HCT116 (cell line): Measurements from ENCODE around the gene ZBTB20. TPM values are rescaled to one million over a fixed set of nuclear protein-coding genes. Genes with fewer than 3 reads are reported as not detected.

Experiments used
- ATAC-seq: fragments of 200-7000 bp; cut with Tn5 transposase; 2 replicates; pipeline ENCODE4 v1.9.1; 2020; ENCODE audit warnings: mild to moderate bottlenecking, moderate library complexity
- BruUV-seq: library from RNA; stranded (reverse); fragments of 400-500 nt; replicated peaks from 2 replicates; lab custom pipeline; 2021; lab: Mats Ljungman, UMichigan
- CTCF ChIA-PET: fragments of 300-600 bp; sonication (Branson Sonifier 250); formaldehyde crosslinking; loops from one replicate; lab custom pipeline; 2021; ENCODE audit warnings: antibody characterized with exemption; lab: Charles Lee
- POLR2A ChIA-PET: fragments of 300-600, 350-600 bp; sonication (Branson Sonifier 250); formaldehyde crosslinking; loops from one replicate; lab custom pipeline; 2021; ENCODE audit warnings: antibody characterized with exemption; lab: Charles Lee
- RAD21 ChIA-PET, 2 experiments: fragments of 300-600 bp; sonication (Branson Sonifier 250); formaldehyde crosslinking; loops; one replicate each; lab custom pipeline; 2023; ENCODE audit warnings: low total read pairs in 2 of 2; ENCODE audit not compliant: uncharacterized antibody in 2 of 2, unreplicated experiment in 2 of 2, low non-redundant PET in 1 of 2; lab: Charles Lee
- DNase-seq: peaks from one replicate; pipeline ENCODE4 v3.0.0-alpha.2; 2010; ENCODE audit warnings: low read depth, low spot score
- H2AFZ ChIP-seq: fragments of 200-600 bp; shearing (Covaris generic), sonication (generic); 2 replicates; pipeline ENCODE4 v1.6.1; 2017; ENCODE audit warnings: low read depth, mixed run types, mixed read lengths, antibody characterized with exemption, low read length; ENCODE audit not compliant: poor library complexity, severe bottlenecking
- H3K27ac ChIP-seq: 2 replicates; pipeline ENCODE4 v1.5.1; 2012; ENCODE audit warnings: low read depth, low read length
- H3K27me3 ChIP-seq: fragments of 200-600 bp; sonication (generic); 2 replicates; pipeline ENCODE4 v1.6.1; 2016; ENCODE audit warnings: mixed run types, low read length, mixed read lengths; ENCODE audit not compliant: insufficient read depth
- H3K36me3 ChIP-seq, 2 experiments: fragments of 200-500 bp in 1 of 2; fragments of 200-600 bp in 1 of 2; sonication (Bioruptor generic) in 1 of 2; sonication (generic) in 1 of 2; 2 replicates each; pipeline versions ENCODE4 v1.5.1 to v1.6.1; 2014 to 2016; ENCODE audit warnings: low read length in 2 of 2, inconsistent platforms in 1 of 2, mixed read lengths in 1 of 2, mixed run types in 1 of 2; ENCODE audit not compliant: insufficient read depth in 2 of 2, control insufficient read depth in 1 of 2
- H3K4me1 ChIP-seq, 2 experiments: fragments of 200-600 bp in 1 of 2; sonication (generic) in 1 of 2; 2 replicates each; pipeline versions ENCODE4 v1.5.1 to v1.6.1; 2012 to 2017; ENCODE audit warnings: low read length in 2 of 2, inconsistent platforms in 1 of 2, mild to moderate bottlenecking in 1 of 2, mixed read lengths in 1 of 2, mixed run types in 1 of 2, moderate library complexity in 1 of 2; ENCODE audit not compliant: insufficient read depth in 2 of 2, control insufficient read depth in 1 of 2
- H3K4me2 ChIP-seq: fragments of 200-600 bp; sonication (generic); 2 replicates; pipeline ENCODE4 v1.6.1; 2017; ENCODE audit warnings: mixed run types, low read length, mixed read lengths
- H3K4me3 ChIP-seq, 2 experiments: fragments of 200-600 bp in 1 of 2; sonication (generic) in 1 of 2; replicated peaks in 1 of 2; 2 replicates each; pipeline ENCODE4 v1.5.1; 2011 to 2016; ENCODE audit warnings: low read length in 2 of 2, control low read depth in 1 of 2, low read depth in 1 of 2, mild to moderate bottlenecking in 1 of 2, mixed read lengths in 1 of 2, mixed run types in 1 of 2
- H3K79me2 ChIP-seq: fragments of 200-600 bp; sonication (generic); 2 replicates; pipeline ENCODE4 v1.6.1; 2017; ENCODE audit warnings: mild to moderate bottlenecking, mixed run types, low read length, moderate library complexity, mixed read lengths; ENCODE audit not compliant: insufficient read depth
- H3K9ac ChIP-seq: fragments of 200-600 bp; sonication (generic); 2 replicates; pipeline ENCODE4 v1.6.1; 2016; ENCODE audit warnings: low read length, mixed read lengths
- H3K9me2 ChIP-seq: fragments of 200-600 bp; sonication (generic), shearing (Covaris generic); 2 replicates; pipeline ENCODE4 v1.6.1; 2017; ENCODE audit warnings: mixed run types, mild to moderate bottlenecking, moderate library complexity; ENCODE audit not compliant: insufficient read depth
- H3K9me3 ChIP-seq, 2 experiments: fragments of 200-500 bp in 1 of 2; fragments of 200-600 bp in 1 of 2; sonication (Bioruptor generic) in 1 of 2; sonication (generic) in 1 of 2; 2 replicates each; pipeline ENCODE4 v1.6.1; 2014 to 2017; ENCODE audit warnings: low read length in 2 of 2, mixed read lengths in 2 of 2, inconsistent platforms in 1 of 2, low read depth in 1 of 2, mild to moderate bottlenecking in 1 of 2, mixed run types in 1 of 2, moderate library complexity in 1 of 2; ENCODE audit not compliant: control insufficient read depth in 1 of 2, insufficient read depth in 1 of 2
- H4K20me1 ChIP-seq: fragments of 200-600 bp; sonication (generic), shearing (Covaris generic); 2 replicates; pipeline ENCODE4 v1.6.1; 2017; ENCODE audit warnings: mixed run types, mild to moderate bottlenecking, moderate library complexity; ENCODE audit not compliant: insufficient read depth
- CBX3 ChIP-seq: IDR thresholded peaks from 2 replicates; pipeline ENCODE4 v1.6.1; 2012; ENCODE audit warnings: low read depth
- CEBPB ChIP-seq: IDR thresholded peaks from 2 replicates; pipeline ENCODE4 v1.6.1; 2012; ENCODE audit warnings: low read depth
- EGR1 ChIP-seq: IDR thresholded peaks from 2 replicates; pipeline ENCODE4 v1.6.1; 2012; ENCODE audit warnings: low read depth
- ELF1 ChIP-seq: IDR thresholded peaks from 2 replicates; pipeline ENCODE4 v1.6.1; 2012; ENCODE audit warnings: low read depth, borderline replicate concordance
- EZH2 ChIP-seq: fragments of 200-600 bp; sonication (generic); IDR thresholded peaks from 2 replicates; pipeline ENCODE4 v1.6.1; 2017; ENCODE audit warnings: antibody characterized with exemption, mixed run types
- EZH2phosphoT487 ChIP-seq: fragments of 200-600 bp; IDR thresholded peaks from 2 replicates; pipeline ENCODE4 v1.6.1; 2018; ENCODE audit warnings: antibody characterized with exemption, borderline replicate concordance
- FOSL1 ChIP-seq: IDR thresholded peaks from 2 replicates; pipeline ENCODE4 v1.6.1; 2012; ENCODE audit warnings: low read depth
- JUND ChIP-seq: IDR thresholded peaks from 2 replicates; pipeline ENCODE4 v1.6.1; 2012
- POLR2A ChIP-seq: IDR thresholded peaks from 2 replicates; pipeline ENCODE4 v1.7.0; 2011; ENCODE audit warnings: borderline replicate concordance; ENCODE audit not compliant: insufficient read depth, insufficient read length; ENCODE audit errors: extremely low read depth
- POLR2AphosphoS5 ChIP-seq: IDR thresholded peaks from 2 replicates; pipeline ENCODE4 v1.6.1; 2011; ENCODE audit warnings: mild to moderate bottlenecking, low read depth, low read length, moderate library complexity
- RAD21 ChIP-seq: IDR thresholded peaks from 2 replicates; pipeline ENCODE4 v1.6.1; 2012; ENCODE audit warnings: low read depth, mild to moderate bottlenecking
- SP1 ChIP-seq: IDR thresholded peaks from 2 replicates; pipeline ENCODE4 v1.6.1; 2012; ENCODE audit warnings: low read depth
- TCF7L2 ChIP-seq: IDR thresholded peaks from 2 replicates; pipeline ENCODE4 v1.7.0; 2011; ENCODE audit warnings: borderline replicate concordance, inconsistent platforms; ENCODE audit not compliant: insufficient read depth, insufficient read length; ENCODE audit errors: extremely low read depth
- YY1 ChIP-seq: IDR thresholded peaks from 2 replicates; pipeline ENCODE4 v1.6.1; 2011; ENCODE audit warnings: low read length, low read depth, moderate library complexity, mild to moderate bottlenecking; ENCODE audit not compliant: insufficient replicate concordance; ENCODE audit errors: extremely low read depth
- ZFX ChIP-seq: fragments of 450-650 bp; IDR thresholded peaks from 2 replicates; pipeline ENCODE4 v1.6.1; 2017
- ZNF274 ChIP-seq: fragments of 200-500 bp; sonication (Bioruptor generic); IDR thresholded peaks from 2 replicates; pipeline ENCODE4 v1.6.1; 2014; ENCODE audit warnings: mild to moderate bottlenecking, low read depth, low read length, inconsistent platforms
- intact Hi-C: fragments of 100-400 bp; cut with micrococcal nuclease; formaldehyde crosslinking; loops from 2 replicates; pipeline ENCODE4 v1.10.0; 2022
- total RNA-seq: library from RNA; stranded (reverse); gene quantifications from one replicate; pipeline ENCODE4 v1.2.1, GENCODE V29; 2021; ENCODE audit not compliant: unreplicated experiment
- TF ChIP-seq, protein P1 (sequence below): IDR thresholded peaks from 2 replicates; pipeline ENCODE4 v1.6.1; 2012
- TF ChIP-seq, protein P2 (sequence below): IDR thresholded peaks from 2 replicates; pipeline ENCODE4 v1.6.1; 2012; ENCODE audit warnings: low read depth
- TF ChIP-seq, protein P3 (sequence below), 3 experiments: fragments of 200-600 bp in 1 of 3; sonication (generic) in 1 of 3; IDR thresholded peaks in 2 of 3; conservative IDR thresholded peaks in 1 of 3; 2 replicates each; pipeline ENCODE4 v1.5.1; 2012 to 2017; ENCODE audit warnings: low read depth in 2 of 3, low read length in 2 of 3, antibody characterized with exemption in 1 of 3, borderline replicate concordance in 1 of 3, control low read depth in 1 of 3, mild to moderate bottlenecking in 1 of 3, mixed read lengths in 1 of 3, mixed run types in 1 of 3, moderate library complexity in 1 of 3; ENCODE audit not compliant: insufficient read depth in 1 of 3

The ZBTB20 gene
- total RNA-seq, 1 experiment from 2014 or later = 42.1 TPM

DNA sequence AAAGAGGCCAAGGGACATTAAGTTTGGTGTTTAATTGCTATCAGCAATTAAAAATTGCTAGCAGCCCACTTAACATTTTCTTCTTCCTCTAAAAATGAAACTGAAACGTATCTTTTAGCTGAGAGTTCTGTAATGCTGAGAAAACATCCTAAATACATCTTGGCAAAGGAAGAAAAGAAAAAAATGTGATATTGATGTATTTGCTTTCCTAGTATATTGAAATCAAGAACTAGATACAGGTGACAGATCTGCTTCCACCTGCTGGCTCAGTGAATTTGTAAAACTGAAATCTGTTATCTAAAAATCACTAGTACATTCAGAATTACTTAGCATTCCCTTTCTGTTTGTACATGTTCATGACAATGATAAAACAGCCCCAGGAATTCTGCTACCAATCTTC is 283.2 kb downstream of the ZBTB20 start:
- no peak overlapping the region for H2AFZ ChIP-seq
- no TSS peak for BruUV-seq
- no peaks in the 10 kb centered on the region for H3K27me3 ChIP-seq
- no peak for DNase-seq
- no peaks in the 10 kb centered on the region for H3K79me2 ChIP-seq
- H3K36me3 ChIP-seq = no peaks in the 10 kb centered on the region
- ChIA-PET CTCF (no interaction called here), POLR2A (no interaction called here), RAD21 (no interaction called here)
- no peak overlapping the region for H3K4me3 ChIP-seq
- H4K20me1 ChIP-seq = no peaks in the 10 kb centered on the region
- H3K9me2 ChIP-seq = no peaks in the 10 kb centered on the region
- no peak overlapping the region; the same call in 1 of the 2 replicates for H3K4me2 ChIP-seq
- ATAC-seq = no peak
- intact Hi-C loops = no loop called here
- H3K27ac ChIP-seq = no peak overlapping the region
- peaks cover 5 to 16% of the 10 kb centered on the region in 2 experiments for H3K4me1 ChIP-seq
- no peak for TF ChIP-seq POLR2A
- no peak for TF ChIP-seq ZFX
- TF ChIP-seq CEBPB = no peak
- TF ChIP-seq SP1 = no peak
- TF ChIP-seq, protein P1, sequence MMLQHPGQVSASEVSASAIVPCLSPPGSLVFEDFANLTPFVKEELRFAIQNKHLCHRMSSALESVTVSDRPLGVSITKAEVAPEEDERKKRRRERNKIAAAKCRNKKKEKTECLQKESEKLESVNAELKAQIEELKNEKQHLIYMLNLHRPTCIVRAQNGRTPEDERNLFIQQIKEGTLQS = no peak
- TF ChIP-seq, protein P2, sequence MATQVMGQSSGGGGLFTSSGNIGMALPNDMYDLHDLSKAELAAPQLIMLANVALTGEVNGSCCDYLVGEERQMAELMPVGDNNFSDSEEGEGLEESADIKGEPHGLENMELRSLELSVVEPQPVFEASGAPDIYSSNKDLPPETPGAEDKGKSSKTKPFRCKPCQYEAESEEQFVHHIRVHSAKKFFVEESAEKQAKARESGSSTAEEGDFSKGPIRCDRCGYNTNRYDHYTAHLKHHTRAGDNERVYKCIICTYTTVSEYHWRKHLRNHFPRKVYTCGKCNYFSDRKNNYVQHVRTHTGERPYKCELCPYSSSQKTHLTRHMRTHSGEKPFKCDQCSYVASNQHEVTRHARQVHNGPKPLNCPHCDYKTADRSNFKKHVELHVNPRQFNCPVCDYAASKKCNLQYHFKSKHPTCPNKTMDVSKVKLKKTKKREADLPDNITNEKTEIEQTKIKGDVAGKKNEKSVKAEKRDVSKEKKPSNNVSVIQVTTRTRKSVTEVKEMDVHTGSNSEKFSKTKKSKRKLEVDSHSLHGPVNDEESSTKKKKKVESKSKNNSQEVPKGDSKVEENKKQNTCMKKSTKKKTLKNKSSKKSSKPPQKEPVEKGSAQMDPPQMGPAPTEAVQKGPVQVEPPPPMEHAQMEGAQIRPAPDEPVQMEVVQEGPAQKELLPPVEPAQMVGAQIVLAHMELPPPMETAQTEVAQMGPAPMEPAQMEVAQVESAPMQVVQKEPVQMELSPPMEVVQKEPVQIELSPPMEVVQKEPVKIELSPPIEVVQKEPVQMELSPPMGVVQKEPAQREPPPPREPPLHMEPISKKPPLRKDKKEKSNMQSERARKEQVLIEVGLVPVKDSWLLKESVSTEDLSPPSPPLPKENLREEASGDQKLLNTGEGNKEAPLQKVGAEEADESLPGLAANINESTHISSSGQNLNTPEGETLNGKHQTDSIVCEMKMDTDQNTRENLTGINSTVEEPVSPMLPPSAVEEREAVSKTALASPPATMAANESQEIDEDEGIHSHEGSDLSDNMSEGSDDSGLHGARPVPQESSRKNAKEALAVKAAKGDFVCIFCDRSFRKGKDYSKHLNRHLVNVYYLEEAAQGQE = no peak
- TF ChIP-seq EGR1 = no peak
- no peak for TF ChIP-seq ELF1
- TF ChIP-seq YY1 = no peak
- TF ChIP-seq EZH2phosphoT487 = no peak
- no peak for TF ChIP-seq CBX3
- TF ChIP-seq, protein P3, sequence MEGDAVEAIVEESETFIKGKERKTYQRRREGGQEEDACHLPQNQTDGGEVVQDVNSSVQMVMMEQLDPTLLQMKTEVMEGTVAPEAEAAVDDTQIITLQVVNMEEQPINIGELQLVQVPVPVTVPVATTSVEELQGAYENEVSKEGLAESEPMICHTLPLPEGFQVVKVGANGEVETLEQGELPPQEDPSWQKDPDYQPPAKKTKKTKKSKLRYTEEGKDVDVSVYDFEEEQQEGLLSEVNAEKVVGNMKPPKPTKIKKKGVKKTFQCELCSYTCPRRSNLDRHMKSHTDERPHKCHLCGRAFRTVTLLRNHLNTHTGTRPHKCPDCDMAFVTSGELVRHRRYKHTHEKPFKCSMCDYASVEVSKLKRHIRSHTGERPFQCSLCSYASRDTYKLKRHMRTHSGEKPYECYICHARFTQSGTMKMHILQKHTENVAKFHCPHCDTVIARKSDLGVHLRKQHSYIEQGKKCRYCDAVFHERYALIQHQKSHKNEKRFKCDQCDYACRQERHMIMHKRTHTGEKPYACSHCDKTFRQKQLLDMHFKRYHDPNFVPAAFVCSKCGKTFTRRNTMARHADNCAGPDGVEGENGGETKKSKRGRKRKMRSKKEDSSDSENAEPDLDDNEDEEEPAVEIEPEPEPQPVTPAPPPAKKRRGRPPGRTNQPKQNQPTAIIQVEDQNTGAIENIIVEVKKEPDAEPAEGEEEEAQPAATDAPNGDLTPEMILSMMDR (IDR thresholded peaks at IDR 0.05 in 2 of 3, conservative IDR thresholded peaks at IDR 0.05 in 1 of 3; ENCODE audit: borderline replicate concordance in 1 of 3, insufficient read depth in 1 of 3, low read depth in 2 of 3, low read length in 2 of 3) = no peak
- no peak for TF ChIP-seq FOSL1
- no peak for TF ChIP-seq EZH2
- no peak for TF ChIP-seq TCF7L2
- no peak for TF ChIP-seq ZNF274
- no peak for TF ChIP-seq POLR2AphosphoS5
- no peak for TF ChIP-seq RAD21
- TF ChIP-seq JUND = no peak
- H3K9ac ChIP-seq = no peak overlapping the region
- H3K9me3 ChIP-seq = no peaks in the 10 kb centered on the region
